ENCODE measurements around the gene SORCS3.

DNA sequence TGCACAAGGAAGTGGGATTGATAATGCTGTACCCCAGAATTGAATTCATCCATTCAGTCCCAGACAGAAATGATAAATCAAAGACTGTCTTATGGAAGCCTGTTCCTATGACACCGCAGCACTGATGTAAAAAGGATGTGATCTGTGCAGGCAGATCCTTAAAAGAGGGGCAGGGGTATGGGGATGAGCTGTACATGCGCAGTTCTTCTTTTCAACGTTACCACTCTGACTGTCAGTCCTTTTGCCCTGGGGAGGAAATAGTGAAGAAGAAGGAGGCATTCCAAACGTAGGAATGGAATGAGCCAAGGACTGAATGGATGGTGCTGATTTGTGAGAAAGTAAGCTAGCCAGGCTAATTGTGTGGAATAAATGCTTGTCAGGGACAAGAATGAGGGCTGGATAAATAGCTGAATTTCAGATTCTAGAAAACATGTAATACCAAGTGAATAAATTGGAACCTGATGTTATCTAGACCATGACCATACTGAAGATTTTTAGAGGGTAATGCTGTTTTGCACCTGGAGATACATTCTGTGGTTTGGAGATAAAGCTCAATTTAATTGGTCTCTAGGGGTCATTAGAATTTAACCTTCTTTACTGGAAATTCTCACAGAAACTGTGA lies 509.3 kb downstream of the SORCS3 start:
- TF ChIP-seq CTCF (conservative IDR thresholded peaks at IDR 0.05) = no peak
- no peak for TF ChIP-seq EZH2 (IDR thresholded peaks at IDR 0.05; ENCODE audit: low read depth)
